Measurements from ENCODE around the gene MAP1LC3B.

DNA sequence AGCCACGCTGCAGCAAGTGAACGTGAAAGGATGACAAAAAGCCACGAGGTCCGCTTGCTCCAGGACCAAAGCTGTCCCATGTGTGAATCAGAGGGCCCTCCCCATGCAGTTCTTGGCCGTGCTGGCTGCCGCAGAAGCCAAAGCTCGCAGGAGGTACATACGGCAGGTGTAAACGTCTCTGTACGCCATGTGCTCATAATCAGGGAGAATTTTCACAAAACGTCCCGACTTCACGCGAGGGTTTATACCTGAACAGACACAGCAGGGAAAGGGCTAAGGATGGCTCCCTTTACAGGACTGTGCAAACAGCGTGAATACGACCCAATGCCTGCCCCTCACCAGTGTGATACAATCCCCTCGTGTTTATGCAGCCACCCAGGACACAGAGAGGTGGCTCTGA, 33.9 kb upstream of the MAP1LC3B start:
- no peak for TF ChIP-seq EZH2phosphoT487 (IDR thresholded peaks at IDR 0.05; ENCODE audit: insufficient read depth, low read depth)
- TF ChIP-seq EZH2 (IDR thresholded peaks at IDR 0.05; ENCODE audit: insufficient read depth, poor library complexity, severe bottlenecking), result no peak

All from GM23248 (cell line).